ENCODE data around the gene ABHD8.
A peak's percentile ranks its signal among the peaks of the same experiment; 100 is the strongest.

The ABHD8 gene

GRCh38 chr19:17266975-17267788, 36.0 kb downstream of the ABHD8 start, which contains the start of gene BABAM1:
Gene BABAM1, plus strand, starts transcription at chr19:17267443. Its CDS starts 1,364 bp downstream, at chr19:17268807.
- H3K36me3 ChIP-seq (replicated peaks) = peaks cover 26% of the 10 kb centered on the region
- no peak for TF ChIP-seq CTCF (IDR thresholded peaks at IDR 0.05; ENCODE audit: low read depth, low read length, missing control alignments)
- in situ Hi-C loops (cut with HindIII; ENCODE audit: low pct_ligation_motif_present, low sequenced_read_pairs) = no loop called here
- peak within 1 kb of the TSS; percentile 60 for H3K27ac ChIP-seq
- peak; percentile 100 for DNase-seq
- peak within 1 kb of the TSS; percentile 97 for H3K4me3 ChIP-seq (ENCODE audit: low read depth, low read length)
- H3K27me3 ChIP-seq (replicated peaks) = no peaks in the 10 kb centered on the region

- in situ Hi-C loops (cut with HindIII; ENCODE audit: low pct_ligation_motif_present, low sequenced_read_pairs) = no loop called here
- Histone ChIP-seq H3K4me3 (ENCODE audit: low read depth, low read length) (no peak overlapping the region), H3K36me3 (replicated peaks) (peaks cover 20% of the 10 kb centered on the region), H3K27ac (no peak overlapping the region), H3K27me3 (replicated peaks) (no peaks in the 10 kb centered on the region)
- no peak for DNase-seq
- TF ChIP-seq CTCF (IDR thresholded peaks at IDR 0.05; ENCODE audit: low read depth, low read length, missing control alignments) = no peak
These were observed 36.6 kb downstream of the ABHD8 start for GRCh38 chr19:17266589-17266974.

GRCh38 chr19:17266026-17266425, 37.2 kb downstream of the ABHD8 start:
- in situ Hi-C loops (cut with HindIII; ENCODE audit: low pct_ligation_motif_present, low sequenced_read_pairs) = no loop called here
- Histone ChIP-seq H3K27ac (no peak overlapping the region), H3K27me3 (replicated peaks) (no peaks in the 10 kb centered on the region), H3K4me3 (ENCODE audit: low read depth, low read length) (no peak overlapping the region), H3K36me3 (replicated peaks) (peaks cover 15% of the 10 kb centered on the region)
- no peak for DNase-seq
- TF ChIP-seq CTCF (IDR thresholded peaks at IDR 0.05; ENCODE audit: low read depth, low read length, missing control alignments) = no peak

- no peak for TF ChIP-seq CTCF (IDR thresholded peaks at IDR 0.05; ENCODE audit: low read depth, low read length, missing control alignments)
- Histone ChIP-seq H3K36me3 (replicated peaks) (peaks cover 9% of the 10 kb centered on the region), H3K4me3 (ENCODE audit: low read depth, low read length) (no peak within 1 kb of the TSS), H3K27me3 (replicated peaks) (no peaks in the 10 kb centered on the region), H3K27ac (no peak within 1 kb of the TSS)
- no peak for DNase-seq
- in situ Hi-C loops (cut with HindIII; ENCODE audit: low pct_ligation_motif_present, low sequenced_read_pairs) = no loop called here
These were observed 38.6 kb downstream of the ABHD8 start, which contains the start of gene USHBP1 for GRCh38 chr19:17264641-17264979. Gene USHBP1, minus strand, starts transcription at chr19:17264745. Its CDS starts 446 bp downstream, at chr19:17264299.

DNA sequence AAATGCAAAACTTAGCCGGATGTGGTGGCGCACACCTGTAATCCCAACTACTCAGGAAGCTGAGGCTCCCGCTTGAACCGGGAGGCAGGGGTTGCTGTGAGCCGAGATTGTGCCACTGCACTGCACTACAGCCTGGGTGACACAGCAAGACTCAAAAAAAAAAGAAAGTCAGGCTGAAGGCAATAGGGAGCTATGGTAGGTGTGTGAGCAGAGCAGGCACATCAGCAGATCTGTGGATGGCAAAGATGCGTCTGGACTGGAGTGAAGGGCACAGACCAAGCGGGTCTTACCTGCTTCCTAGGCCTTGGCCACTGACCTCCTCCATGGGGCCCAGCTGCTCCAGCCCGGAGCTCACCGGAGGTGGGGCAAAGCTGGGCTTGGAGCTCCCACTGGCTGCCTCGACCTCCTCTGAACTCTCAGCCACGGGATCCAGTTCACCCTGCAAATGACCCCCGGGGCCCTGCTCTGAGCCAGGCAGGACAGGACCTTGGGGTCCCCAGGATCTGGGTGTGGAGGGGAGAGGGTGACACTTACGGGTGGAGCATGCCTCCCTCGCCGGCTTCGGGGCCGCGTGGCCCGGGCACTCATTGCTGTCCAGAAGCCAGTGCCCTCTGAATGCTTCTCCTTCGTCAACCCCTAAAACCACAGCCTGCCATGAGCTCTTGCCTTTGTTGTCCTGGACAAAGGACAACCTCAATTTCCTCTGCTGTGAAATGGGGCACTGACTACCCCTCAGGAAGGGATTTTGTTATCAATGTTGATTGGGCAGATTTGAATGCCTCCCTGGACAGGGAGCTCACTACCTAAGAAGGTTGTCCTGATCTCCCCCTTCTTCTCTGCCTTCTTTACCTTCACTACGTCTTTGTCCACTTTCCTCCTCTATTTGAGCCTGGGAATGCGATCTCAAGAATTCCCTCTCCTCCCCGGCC, 39.2 kb downstream of the ABHD8 start:
- no peak for TF ChIP-seq CTCF (IDR thresholded peaks at IDR 0.05; ENCODE audit: low read depth, low read length, missing control alignments)
- H3K4me3 ChIP-seq (ENCODE audit: low read depth, low read length) = no peak overlapping the region
- no peaks in the 10 kb centered on the region for H3K27me3 ChIP-seq (replicated peaks)
- H3K27ac ChIP-seq = no peak overlapping the region
- in situ Hi-C loops (cut with HindIII; ENCODE audit: low pct_ligation_motif_present, low sequenced_read_pairs) = no loop called here
- H3K36me3 ChIP-seq (replicated peaks) = peaks cover 4% of the 10 kb centered on the region
- no peak for DNase-seq
